ENCODE data around the gene AVPI1. TPM values are rescaled to one million over a fixed set of nuclear protein-coding genes. Genes with fewer than 3 reads are reported as not detected.

AVPI1 gene
- total and polyA plus RNA-seq, 8 donors, result 3.7 to 9.1 (median 4.6) TPM

- no peaks in the 10 kb centered on the region for H3K36me3 ChIP-seq
- intact Hi-C loops (cut with DNase I), result no loop called here
- no peaks in the 10 kb centered on the region for H3K27me3 ChIP-seq
- H3K9me3 ChIP-seq, result no peaks in the 10 kb centered on the region
- peak overlapping the region in 2 of 4 donors; percentile 37 for H3K27ac ChIP-seq
- ATAC-seq, result peak; percentile 39 to 75 (median 50)
- 48 to 49% methylated on average over 7 to 8 of the region's 8 CpGs for WGBS, 2 donors
- H3K4me1 ChIP-seq, result no peaks in the 10 kb centered on the region
- DNase-seq, result peak in 4 of 6 donors; percentile 46 to 81 (median 62)
- FAIRE-seq, result peak; percentile 56
- TF ChIP-seq CTCF (IDR thresholded peaks at IDR 0.05), result no peak
- H3K4me3 ChIP-seq, result no peak overlapping the region
These were observed 31.7 kb upstream of the AVPI1 start for GRCh38 chr10:97718659-97719142.

GRCh38 chr10:97718178-97718577, 31.1 kb upstream of the AVPI1 start:
- H3K27ac ChIP-seq, result peak overlapping the region in 2 of 4 donors; percentile 37
- H3K36me3 ChIP-seq, result no peaks in the 10 kb centered on the region
- no peaks in the 10 kb centered on the region for H3K9me3 ChIP-seq
- intact Hi-C loops (cut with DNase I), result no loop called here
- TF ChIP-seq CTCF (IDR thresholded peaks at IDR 0.05), result no peak
- H3K27me3 ChIP-seq, result no peaks in the 10 kb centered on the region
- FAIRE-seq (no peak), DNase-seq (no peak), ATAC-seq (no peak)
- no peak overlapping the region for H3K4me3 ChIP-seq
- WGBS, 2 donors, result 69 to 78% methylated on average over 6 of the region's 6 CpGs
- H3K4me1 ChIP-seq, result peaks cover 0 to under 1% (median 0%) of the 10 kb centered on the region in 3 donors

GRCh38 chr10:97717627-97718026, 30.6 kb upstream of the AVPI1 start:
- no peak for ATAC-seq
- intact Hi-C loops (cut with DNase I), result no loop called here
- no peaks in the 10 kb centered on the region for H3K27me3 ChIP-seq
- no peak for DNase-seq
- no peak overlapping the region for H3K27ac ChIP-seq
- FAIRE-seq, result no peak
- no peaks in the 10 kb centered on the region for H3K36me3 ChIP-seq
- TF ChIP-seq CTCF (IDR thresholded peaks at IDR 0.05), result no peak
- peaks cover 0 to 4% (median 0%) of the 10 kb centered on the region in 3 donors for H3K4me1 ChIP-seq
- no peak overlapping the region for H3K4me3 ChIP-seq
- H3K9me3 ChIP-seq, result no peaks in the 10 kb centered on the region
- 86 to 94% methylated on average over 7 of the region's 7 CpGs for WGBS, 2 donors

- intact Hi-C loops (cut with DNase I), result no loop called here
- no peaks in the 10 kb centered on the region for H3K27me3 ChIP-seq
- no peak for DNase-seq
- peak overlapping the region in 1 of 4 donors; percentile 68 for H3K4me3 ChIP-seq
- no peak overlapping the region for H3K27ac ChIP-seq
- no peak for FAIRE-seq
- H3K36me3 ChIP-seq, result no peaks in the 10 kb centered on the region
- peaks cover 0 to 4% (median 0%) of the 10 kb centered on the region in 3 donors for H3K4me1 ChIP-seq
- no peak for TF ChIP-seq CTCF (IDR thresholded peaks at IDR 0.05)
- no peaks in the 10 kb centered on the region for H3K9me3 ChIP-seq
- no peak for ATAC-seq
- 83 to 87% methylated on average over 8 of the region's 8 CpGs for WGBS, 2 donors
These were observed 28.3 kb upstream of the AVPI1 start for GRCh38 chr10:97715259-97715874.

Measured in pancreas (tissue), 10 donors.